Breast epithelium (tissue), 4 donors: Measurements from ENCODE around the gene RDH14. TPM values are rescaled to one million over a fixed set of nuclear protein-coding genes. Genes with fewer than 3 reads are reported as not detected.
A peak's percentile ranks its signal among the peaks of the same experiment; 100 is the strongest.

ENCODE experiments used
- DNase-seq, 2 donors: peaks; one replicate each; pipeline ENCODE4 v3.0.0-alpha.2; 2019; ENCODE audit warnings: low spot score in 2 of 2
- H3K27ac ChIP-seq, 2 donors: fragments of 200-600 bp; sonication (generic) in 1 of 2; one replicate each; pipeline ENCODE4 v1.5.1; 2016 to 2019; ENCODE audit warnings: mild to moderate bottlenecking in 1 of 2
- H3K27me3 ChIP-seq, 2 donors: fragments of 200-600 bp; sonication (generic) in 1 of 2; one replicate each; pipeline versions ENCODE4 v1.5.1 to v1.6.0; 2017 to 2019; ENCODE audit warnings: control low read depth in 1 of 2, mild to moderate bottlenecking in 1 of 2
- H3K36me3 ChIP-seq: fragments of 200-600 bp; one replicate; pipeline ENCODE4 v1.5.1; 2019
- H3K4me1 ChIP-seq, 2 donors: fragments of 200-600 bp; sonication (generic); one replicate each; pipeline ENCODE4 v1.5.1; 2016 to 2019; ENCODE audit warnings: control low read depth in 1 of 2
- H3K4me3 ChIP-seq, 3 donors: fragments of 200-600 bp; sonication (generic); 1 replicate in 2 of 3; 2 replicates in 1 of 3; pipeline ENCODE4 v1.5.1; 2016 to 2019; ENCODE audit warnings: mild to moderate bottlenecking in 3 of 3, moderate library complexity in 2 of 3
- H3K9me3 ChIP-seq, 2 donors: fragments of 200-600 bp; sonication (generic) in 1 of 2; one replicate each; pipeline ENCODE4 v1.5.1; 2016 to 2019; ENCODE audit warnings: control low read depth in 1 of 2
- POLR2A ChIP-seq: fragments of 450-650 bp; IDR thresholded peaks from one replicate; pipeline ENCODE4 v1.6.1; 2016; ENCODE audit warnings: antibody characterized with exemption, mild to moderate bottlenecking, moderate library complexity
- POLR2AphosphoS5 ChIP-seq, 3 donors: sonication (generic); formaldehyde crosslinking; IDR thresholded peaks; one replicate each; pipeline ENCODE4 v1.6.1; 2017; ENCODE audit warnings: antibody characterized with exemption in 3 of 3
- intact Hi-C: fragments of 100-400 bp; cut with DNase I; formaldehyde crosslinking; loops from one replicate; pipeline ENCODE4 v1.15.1; 2023; ENCODE audit warnings: low total_unique reads
- total RNA-seq, 3 donors: library from RNA; depleted of rRNA; stranded (reverse); fragments of >200 nt; gene quantifications; one replicate each; pipeline ENCODE4 v1.1.0, GENCODE V29; 2016
- TF ChIP-seq, protein P1 (sequence below), 3 donors: fragments of 450-650 bp; IDR thresholded peaks; one replicate each; pipeline ENCODE4 v1.5.1; 2016 to 2017; ENCODE audit warnings: antibody characterized with exemption in 3 of 3, mild to moderate bottlenecking in 3 of 3, moderate library complexity in 3 of 3

RDH14 gene
- total RNA-seq, 3 donors from 2014 or later = 31.8 to 42.6 (median 35.7) TPM

DNA sequence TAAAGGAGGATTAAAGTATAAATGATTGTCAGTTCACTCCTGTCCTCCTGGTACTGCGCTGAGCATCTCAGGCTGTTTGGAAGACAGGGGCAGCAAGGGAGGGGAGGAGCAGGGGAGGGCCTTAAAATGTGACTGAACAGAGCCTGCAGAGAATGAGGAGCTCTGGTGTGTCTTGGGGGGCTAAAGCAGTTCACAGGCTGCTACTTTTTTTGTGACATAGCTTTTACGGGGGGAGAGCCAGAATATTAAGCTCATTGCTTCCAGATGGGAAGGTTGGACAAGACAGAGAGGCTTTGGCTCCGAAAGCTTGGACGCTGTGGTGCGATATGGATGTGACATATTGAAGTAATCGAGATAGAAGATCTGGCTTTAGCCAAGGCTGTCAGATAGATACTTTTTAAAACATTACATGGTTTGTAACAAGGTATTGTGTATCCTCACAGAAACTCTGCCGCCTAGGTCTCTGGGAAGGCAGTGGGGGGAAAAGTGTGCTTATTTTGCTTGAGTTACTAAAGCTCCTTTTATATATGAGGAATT, 40.5 kb downstream of the RDH14 start:
- Histone ChIP-seq H3K27ac (peak overlapping the region; percentile 67 to 69), H3K4me1 (no peaks in the 10 kb centered on the region), H3K27me3 (no peaks in the 10 kb centered on the region), H3K9me3 (no peaks in the 10 kb centered on the region), H3K36me3 (no peaks in the 10 kb centered on the region), H3K4me3 (peak overlapping the region in 1 of 3 donors; percentile 25)
- intact Hi-C loops = no loop called here
- TF ChIP-seq POLR2AphosphoS5 (IDR thresholded peaks at IDR 0.05) (no peak), POLR2A (no peak)
- TF ChIP-seq, protein P1, sequence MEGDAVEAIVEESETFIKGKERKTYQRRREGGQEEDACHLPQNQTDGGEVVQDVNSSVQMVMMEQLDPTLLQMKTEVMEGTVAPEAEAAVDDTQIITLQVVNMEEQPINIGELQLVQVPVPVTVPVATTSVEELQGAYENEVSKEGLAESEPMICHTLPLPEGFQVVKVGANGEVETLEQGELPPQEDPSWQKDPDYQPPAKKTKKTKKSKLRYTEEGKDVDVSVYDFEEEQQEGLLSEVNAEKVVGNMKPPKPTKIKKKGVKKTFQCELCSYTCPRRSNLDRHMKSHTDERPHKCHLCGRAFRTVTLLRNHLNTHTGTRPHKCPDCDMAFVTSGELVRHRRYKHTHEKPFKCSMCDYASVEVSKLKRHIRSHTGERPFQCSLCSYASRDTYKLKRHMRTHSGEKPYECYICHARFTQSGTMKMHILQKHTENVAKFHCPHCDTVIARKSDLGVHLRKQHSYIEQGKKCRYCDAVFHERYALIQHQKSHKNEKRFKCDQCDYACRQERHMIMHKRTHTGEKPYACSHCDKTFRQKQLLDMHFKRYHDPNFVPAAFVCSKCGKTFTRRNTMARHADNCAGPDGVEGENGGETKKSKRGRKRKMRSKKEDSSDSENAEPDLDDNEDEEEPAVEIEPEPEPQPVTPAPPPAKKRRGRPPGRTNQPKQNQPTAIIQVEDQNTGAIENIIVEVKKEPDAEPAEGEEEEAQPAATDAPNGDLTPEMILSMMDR (IDR thresholded peaks at IDR 0.05) = no peak
- no peak for DNase-seq

- Histone ChIP-seq H3K27me3 (no peaks in the 10 kb centered on the region), H3K27ac (peak overlapping the region; percentile 17 to 67), H3K9me3 (no peaks in the 10 kb centered on the region), H3K4me1 (no peaks in the 10 kb centered on the region), H3K4me3 (no peak overlapping the region), H3K36me3 (no peaks in the 10 kb centered on the region)
- TF ChIP-seq POLR2AphosphoS5 (IDR thresholded peaks at IDR 0.05) (no peak), POLR2A (no peak)
- TF ChIP-seq, protein P1 (IDR thresholded peaks at IDR 0.05) = no peak
- intact Hi-C loops = no loop called here
- no peak for DNase-seq
These were observed 42.0 kb downstream of the RDH14 start for GRCh38 chr2:18518116-18519111.

DNA sequence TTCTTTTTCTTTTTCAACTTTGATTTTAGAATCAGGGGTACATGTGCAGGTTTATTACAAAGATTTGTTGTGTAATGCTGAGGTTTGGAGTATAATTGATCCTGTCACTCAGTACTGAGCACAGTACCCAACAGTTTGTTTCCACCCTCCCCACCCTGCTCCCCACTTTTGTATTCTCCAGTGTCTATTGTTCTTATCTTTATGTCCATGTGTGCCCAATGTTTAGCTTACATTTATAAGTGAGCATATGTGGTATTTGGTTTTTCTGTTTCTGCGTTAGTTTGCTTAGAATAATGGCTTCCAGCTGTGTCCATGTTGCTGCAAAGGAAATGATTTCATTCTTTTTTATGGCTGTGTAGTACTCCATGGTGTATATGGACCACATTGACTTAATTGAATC, 43.1 kb downstream of the RDH14 start:
- H3K27ac ChIP-seq = no peak overlapping the region
- TF ChIP-seq, protein P1 (IDR thresholded peaks at IDR 0.05) = no peak
- TF ChIP-seq POLR2A (no peak), POLR2AphosphoS5 (IDR thresholded peaks at IDR 0.05) (no peak)
- intact Hi-C loops = no loop called here

DNA sequence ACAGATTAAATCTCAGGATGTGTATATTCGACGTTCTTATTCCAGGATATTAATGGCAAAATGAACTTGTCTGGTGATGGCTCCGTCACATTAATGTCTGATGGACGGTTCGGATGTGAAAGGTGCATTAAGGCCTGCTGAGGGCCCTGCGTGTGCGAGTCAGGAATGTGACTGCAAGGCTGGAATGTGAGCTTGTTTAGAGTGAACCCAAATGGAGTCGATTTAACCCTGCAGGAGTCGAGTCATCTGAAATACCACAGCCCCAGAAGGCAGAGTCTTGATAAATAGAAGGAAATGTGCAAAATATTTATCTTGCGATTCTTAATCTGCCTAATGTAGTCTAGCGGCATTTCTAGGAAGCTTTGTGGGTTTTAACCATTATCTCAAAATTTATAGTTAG, 44.3 kb downstream of the RDH14 start:
- no peaks in the 10 kb centered on the region for H3K36me3 ChIP-seq
- H3K4me1 ChIP-seq = no peaks in the 10 kb centered on the region
- intact Hi-C loops = no loop called here

More for the DNA sequence above, 43.1 kb downstream of the RDH14 start:
- H3K4me1 ChIP-seq = no peaks in the 10 kb centered on the region
- H3K36me3 ChIP-seq = no peaks in the 10 kb centered on the region
- no peak overlapping the region for H3K4me3 ChIP-seq
- no peaks in the 10 kb centered on the region for H3K9me3 ChIP-seq
- H3K27me3 ChIP-seq = no peaks in the 10 kb centered on the region
- no peak for DNase-seq

More for the DNA sequence above, 44.3 kb downstream of the RDH14 start:
- no peak overlapping the region for H3K27ac ChIP-seq
- no peaks in the 10 kb centered on the region for H3K27me3 ChIP-seq
- TF ChIP-seq, protein P1 (IDR thresholded peaks at IDR 0.05) = no peak
- TF ChIP-seq POLR2A = no peak
- TF ChIP-seq POLR2AphosphoS5 (IDR thresholded peaks at IDR 0.05) = no peak
- DNase-seq = no peak
- no peaks in the 10 kb centered on the region for H3K9me3 ChIP-seq
- H3K4me3 ChIP-seq = no peak overlapping the region
